GM19452 (cell line): Measurements from ENCODE around the gene LRRIQ1.

Source experiments
- ATAC-seq: cut with Tn5 transposase; IDR thresholded peaks from one replicate; pipeline ENCODE4 v1.9.1; 2021; ENCODE audit not compliant: unreplicated experiment

LRRIQ1 gene

DNA sequence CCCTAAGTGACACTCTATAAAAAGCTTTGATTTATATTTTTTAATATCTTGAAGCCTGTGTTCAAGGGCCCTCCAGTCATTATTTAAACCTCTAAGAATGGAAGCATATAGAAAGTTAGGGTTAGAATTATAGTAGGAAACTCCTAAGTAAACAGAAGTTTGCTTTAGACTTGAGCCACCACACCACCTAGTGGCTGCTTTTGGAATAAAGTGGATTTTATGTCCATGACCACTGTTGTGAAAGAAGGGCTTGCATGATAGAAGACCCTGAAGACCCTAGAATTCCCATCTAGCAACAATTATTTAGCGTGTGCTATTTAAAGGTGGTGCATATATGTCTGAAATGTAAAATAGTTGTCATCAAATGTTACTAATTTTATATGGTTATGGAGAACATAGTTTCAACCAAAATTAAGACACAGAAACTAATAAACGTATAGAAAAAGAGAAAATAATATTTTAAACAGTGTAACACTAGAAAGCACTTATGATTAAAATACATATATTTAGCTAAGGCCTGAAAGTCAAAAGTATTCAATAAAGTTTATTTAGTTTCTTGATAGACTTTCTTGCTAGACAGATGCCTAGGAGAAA, 21.3 kb downstream of the LRRIQ1 start:
- ATAC-seq = no peak

DNA sequence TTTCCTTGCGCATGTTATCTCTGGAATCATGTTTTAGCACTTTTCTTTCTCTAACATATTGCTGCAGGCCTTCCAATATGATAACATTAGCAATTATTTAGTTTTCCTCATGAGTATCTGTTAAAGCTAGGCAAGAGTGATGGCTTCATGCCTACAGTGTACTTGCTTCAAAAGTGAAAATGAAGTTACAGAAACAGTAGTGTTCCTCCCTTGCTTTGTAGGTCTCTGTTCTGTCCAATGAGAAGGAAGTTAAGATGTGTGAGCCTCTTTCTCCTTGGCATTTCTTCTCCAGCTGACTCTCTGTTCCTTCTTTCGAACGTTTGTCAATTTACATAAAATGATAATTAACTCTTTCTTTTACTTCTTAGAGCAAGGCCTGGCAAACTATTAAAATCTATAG, 22.2 kb downstream of the LRRIQ1 start:
- no peak for ATAC-seq

DNA sequence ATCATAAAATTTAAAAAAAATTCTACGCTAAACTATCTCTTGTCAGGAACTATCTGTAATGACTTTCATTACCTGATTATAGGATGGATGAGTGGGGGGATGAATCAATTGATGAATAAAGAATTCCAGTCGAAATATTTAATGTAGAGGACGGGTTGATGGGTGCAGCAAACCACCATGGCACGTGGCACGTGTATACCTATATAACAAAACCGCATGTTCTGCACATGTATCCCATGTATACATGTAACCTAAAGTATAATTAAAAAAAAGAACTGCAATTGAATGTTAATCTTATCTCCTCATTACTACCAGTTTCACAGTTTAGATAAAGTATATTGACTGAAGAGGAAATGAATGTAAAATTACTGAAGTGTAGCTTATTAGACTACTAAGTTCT, 23.4 kb downstream of the LRRIQ1 start:
- no peak for ATAC-seq

DNA sequence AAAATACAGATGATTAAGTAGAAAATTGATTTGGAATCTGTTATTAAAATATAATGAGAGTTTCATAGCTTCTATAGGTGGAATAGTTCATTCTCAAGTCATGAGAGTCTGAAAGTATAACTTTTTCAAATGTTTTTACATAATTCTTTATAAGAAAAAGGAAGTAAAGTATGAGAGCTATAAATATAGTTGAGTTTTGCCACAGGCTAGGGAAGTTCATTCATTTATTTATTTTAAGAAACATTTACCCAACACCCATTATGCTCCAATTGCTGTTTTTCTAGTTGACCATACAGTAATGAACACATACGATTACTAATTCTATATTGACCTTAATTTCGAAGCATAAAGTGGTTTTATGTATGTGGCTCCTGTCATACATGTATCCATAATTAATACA, 24.8 kb downstream of the LRRIQ1 start:
- no peak for ATAC-seq

DNA sequence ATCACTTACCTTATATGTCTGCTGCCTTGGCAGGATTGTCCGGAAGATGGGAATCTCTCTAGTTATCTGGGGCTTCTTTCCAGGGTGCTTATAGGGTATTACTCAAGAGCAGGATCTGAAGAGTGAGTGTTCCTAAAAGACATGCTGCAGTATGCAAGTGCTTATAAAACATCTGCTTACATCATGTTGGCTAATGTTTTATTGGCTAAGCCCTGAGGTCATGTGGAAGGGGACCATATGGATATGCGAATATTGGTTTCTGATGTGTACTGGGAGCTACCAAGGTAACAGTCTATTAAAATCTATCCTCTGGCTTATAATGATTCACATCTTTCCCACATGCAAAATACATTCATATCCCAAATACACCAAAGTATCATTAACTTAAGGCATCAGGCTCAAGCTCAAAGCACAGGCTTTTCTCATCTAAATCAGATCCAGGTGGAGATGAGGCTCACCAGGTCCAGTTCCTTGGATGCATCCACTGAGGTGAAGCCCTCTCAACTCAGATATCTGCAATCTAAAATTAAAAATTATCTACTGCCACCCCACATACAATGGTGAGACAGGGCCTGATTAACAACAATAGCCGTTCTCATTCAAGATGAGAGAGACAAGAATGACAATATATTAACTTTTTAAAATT, 29.8 kb downstream of the LRRIQ1 start:
- no peak for ATAC-seq

DNA sequence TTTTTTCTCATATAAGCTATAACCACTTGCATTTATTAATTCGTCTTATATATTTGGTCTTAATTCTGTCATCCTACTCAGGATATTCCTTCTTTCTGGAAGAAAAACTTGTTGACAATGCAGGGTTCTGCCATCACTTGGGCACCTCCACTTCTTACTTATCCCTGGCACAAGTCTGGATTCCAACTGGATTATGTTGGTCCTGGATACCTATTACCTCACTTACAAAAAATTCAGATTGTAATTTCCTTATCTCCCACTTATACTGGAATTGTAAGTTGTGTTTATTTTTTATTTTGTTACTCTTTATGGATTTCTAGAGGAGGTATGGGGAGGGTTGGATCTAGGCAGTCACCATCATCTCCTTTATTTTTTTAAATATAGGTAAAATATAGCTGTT, 36.7 kb downstream of the LRRIQ1 start:
- no peak for ATAC-seq

DNA sequence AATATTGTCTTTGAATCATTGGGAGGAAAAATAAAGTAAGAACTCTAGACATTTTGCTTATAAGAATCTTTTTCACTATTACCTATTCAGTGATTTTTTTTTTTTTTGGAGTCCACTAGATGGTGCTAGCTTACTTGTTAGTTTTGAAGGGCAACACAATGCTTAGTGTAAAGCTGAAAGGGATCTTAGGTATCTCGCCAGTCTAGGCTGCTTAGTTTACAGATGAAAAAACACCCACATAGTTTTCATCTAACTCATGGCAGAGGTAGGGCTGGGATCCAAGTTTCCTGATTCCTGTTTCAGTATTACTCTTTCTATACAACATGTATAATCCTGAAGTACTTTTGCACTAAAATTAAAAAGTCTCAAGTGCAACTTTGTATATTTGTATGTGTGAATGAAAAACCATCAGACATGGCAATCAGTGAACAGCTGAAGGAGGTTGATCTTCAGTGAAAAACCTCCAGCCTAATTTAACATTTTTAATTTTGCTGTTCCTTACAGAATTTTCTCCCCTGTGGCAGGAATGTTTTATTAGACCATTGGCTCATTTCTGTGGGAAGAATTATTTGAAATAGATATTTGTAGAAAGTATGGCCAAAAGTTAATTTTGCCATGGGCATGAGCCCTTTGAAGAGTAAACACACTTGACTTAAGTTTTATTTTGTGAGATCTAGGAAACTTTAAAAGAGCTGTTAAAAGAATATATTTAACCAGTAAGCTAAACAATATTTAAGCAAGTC, 40.7 kb downstream of the LRRIQ1 start:
- peak; percentile 66 for ATAC-seq

DNA sequence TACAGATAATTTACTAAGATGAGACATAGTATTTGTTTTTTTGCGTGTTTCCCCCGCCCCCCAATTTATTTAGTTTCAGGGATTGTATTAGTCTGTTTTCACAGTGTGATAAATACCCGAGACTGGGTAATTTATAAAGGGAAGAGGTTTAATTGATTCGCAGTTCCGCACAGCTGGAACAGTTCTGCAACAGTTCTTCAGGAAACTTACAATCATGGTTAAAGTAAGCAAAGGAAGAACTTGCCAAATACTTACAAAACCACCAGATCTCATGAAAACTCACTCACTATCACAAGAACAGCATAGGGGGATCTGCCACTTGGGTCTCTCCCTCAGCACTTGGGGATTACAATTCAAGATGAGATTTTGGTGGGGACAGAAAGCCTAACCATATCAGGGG, 48.9 kb downstream of the LRRIQ1 start:
- no peak for ATAC-seq

DNA sequence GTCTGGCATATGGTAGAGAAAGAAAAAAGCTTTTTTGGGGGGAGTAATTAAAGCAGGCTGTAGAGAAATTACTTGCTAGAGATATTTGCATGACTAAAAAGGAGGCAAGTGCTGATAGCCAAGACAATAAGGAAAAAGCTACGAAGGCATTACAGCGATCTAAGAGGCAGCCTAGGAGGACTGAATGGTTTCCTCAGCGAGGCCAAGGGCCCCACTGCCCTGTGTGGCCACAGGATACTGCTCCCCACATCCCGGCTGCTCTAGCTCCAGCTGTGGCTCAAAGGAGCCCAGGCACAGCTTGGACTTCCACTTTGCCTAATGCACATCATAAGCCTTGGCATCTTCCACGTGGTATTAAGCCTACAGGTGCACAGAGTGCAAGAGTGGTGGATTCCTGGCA, 53.6 kb downstream of the LRRIQ1 start:
- ATAC-seq = no peak

DNA sequence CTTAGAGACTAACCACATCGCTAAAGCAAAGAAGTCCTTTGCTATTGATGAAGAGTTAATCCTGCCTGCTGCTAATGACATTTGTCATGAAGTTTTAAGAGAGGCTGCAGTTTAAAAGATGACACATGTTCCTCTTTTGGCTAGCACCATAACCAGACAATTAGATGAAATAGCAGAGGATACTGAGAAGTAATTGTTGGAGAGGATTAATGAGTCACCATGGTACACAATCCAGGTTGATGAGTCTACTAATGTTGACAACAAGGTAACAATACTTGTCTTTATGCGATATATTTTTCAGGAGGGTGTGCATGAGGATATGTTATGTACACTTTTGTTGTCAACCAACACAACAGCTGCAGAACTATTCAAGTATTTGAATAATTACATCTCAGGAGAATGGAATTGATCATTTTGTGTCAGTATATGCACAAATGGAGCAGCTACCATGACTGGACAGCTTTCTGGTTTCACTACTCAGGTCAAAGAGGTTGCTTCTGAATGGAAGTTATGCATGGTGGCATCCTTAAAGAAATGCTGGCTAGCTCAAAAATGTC, 56.7 kb downstream of the LRRIQ1 start:
- ATAC-seq = no peak

DNA sequence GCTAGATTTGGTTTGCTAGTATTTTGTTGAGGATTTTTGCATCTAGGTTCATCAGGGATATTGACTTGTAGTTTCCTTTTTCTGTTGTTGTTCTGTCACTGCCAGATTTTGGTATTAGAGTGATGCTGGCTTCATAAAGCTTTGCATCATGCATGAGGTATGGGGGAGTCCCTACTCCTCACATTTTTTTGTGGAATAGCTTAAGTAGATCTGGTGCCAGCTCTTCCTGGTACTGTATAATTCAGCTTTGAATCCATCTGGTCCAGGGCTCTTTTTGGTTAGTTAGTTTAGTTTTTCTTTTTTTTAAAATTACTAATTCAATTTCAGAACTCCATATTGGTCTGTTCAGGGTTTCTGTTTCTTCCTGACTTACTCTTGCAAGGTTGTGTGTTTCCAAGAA, 59.4 kb downstream of the LRRIQ1 start:
- ATAC-seq = no peak

DNA sequence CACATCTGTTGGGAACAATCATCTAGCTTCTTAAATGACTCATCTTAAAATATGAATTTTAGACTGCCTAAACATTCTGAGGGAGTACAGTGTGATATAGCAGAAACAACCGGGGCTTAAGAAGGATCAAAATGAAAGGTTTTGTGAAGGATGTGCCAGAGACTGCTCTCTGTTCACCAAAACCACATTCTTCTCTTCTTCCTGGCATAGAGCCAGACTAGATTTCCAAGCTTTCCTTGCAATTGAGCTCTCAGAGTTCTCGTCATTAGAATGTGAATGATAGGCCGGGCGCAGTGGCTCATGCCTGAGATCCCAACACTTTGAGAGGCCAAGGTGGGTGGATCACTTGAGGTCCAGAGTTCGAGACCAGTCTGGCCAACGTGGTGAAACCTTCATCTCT, 94.5 kb downstream of the LRRIQ1 start:
- no peak for ATAC-seq

DNA sequence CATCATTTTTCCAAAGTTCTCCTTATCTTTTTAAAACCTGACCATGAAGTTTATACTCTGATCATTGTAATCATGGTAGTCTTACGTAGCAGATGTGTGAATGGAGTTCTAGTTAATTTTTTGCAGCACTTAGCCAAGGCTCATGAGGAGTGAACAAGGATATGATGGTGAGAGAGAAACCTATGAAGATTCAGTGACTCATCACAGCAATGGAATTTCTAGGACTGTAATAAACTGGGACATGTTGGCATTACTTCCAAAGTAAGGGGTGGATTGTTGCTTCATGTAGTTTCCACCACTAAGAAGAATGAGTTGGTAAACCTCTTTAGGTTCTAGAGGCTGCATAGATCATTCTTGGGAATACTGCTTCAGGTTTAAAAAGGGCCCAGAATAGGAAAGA, 102.7 kb downstream of the LRRIQ1 start:
- no peak for ATAC-seq

DNA sequence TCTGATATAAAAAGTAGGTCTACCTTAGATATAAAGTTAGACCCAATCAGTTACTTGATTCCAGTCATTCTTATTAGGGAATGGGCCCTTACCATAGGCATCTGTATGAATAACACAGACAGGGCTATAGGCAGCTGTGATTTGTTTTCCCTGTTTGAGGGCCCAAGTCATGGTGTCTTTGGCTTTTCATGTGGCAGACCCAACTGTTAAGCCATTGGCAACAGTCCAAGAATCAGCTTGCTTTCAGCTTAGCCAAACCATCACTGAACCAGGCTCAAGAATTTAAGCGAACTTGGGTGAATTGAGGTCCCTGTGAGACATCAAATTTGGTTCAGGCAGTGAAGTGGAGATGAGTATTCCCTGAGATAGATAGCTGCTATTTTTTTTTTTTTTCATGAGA, 111.2 kb downstream of the LRRIQ1 start:
- ATAC-seq = no peak

DNA sequence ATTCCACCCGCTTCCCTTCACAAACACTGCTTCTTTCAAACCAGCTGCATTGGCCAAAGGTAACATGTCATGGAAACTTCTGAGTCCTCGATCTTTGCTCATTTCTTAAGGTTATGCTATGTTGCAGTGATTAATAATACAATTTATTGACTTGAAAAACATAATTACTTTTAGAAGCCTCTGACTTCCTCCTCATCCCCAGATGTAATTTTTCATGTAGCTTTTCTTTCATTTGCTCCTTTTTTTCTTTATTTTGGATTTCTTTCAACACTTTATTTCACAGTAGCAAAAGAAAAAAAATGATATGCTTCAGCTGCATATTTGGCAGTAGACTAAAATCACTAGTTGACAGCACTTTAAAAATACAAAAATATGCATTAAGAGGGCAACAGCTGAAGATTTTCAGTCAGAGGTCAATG, 116.2 kb downstream of the LRRIQ1 start:
- ATAC-seq = no peak

DNA sequence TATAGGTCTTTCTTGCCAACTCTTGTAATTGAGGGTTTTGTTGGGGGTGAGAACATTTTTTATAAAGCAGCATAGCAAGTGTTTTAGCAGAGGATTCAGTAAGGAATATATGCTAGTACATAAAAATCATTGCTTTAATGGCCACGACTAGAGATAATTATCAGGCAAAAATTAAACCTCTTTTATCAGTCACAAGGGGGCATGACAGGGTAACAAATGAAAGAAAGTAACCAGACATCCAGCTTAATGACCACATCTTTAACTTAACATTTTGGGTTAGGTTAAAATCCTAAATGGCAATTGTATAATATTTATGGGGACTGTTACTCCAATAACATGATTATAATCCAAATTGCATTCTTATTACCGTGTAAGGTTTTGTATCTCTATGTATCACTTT, 119.6 kb downstream of the LRRIQ1 start:
- ATAC-seq = no peak

DNA sequence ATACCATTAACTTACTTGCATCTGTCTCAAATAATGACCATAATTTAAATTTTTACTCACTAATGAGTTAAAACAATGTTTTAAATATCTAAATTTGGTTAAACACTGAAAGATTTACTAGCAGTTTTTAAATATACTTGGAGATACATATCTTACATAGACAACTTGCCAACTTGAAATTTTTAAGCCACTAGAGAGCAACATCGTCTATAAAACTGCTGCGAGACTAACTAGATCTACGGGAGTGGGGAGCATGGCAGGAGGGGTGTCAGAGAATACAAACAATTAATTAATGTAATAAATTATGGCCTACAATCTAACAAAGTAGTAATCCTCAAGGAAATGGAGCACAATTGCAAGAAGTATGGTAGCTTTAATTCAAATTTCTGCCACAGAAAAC, 120.4 kb downstream of the LRRIQ1 start:
- no peak for ATAC-seq

DNA sequence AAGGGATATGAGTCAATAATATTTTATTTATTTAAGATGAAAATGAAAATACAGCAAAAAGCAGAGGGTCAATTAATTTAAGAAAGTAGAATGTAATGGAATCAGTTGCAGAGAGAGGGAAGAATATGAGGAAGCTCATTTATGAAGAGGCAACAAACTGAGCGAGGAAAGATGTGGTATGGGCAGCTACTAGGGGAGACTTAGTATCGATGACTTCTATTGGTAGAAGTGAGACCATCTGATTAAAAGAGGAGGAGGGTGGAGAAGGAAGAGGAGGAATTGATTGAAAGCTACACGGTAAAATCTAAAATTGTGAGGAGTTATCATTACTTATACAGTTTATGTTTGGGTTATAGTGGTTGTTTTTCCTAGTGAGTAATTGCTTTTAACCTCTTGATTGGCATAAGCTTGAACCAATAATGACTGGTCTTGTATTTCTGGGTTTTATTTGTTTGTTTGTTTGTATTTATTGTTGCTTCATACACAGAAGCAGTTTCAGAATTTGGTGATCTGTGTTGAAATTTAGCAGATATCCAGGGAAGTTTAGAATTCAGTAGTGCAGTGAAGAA, 121.0 kb downstream of the LRRIQ1 start:
- ATAC-seq = no peak

DNA sequence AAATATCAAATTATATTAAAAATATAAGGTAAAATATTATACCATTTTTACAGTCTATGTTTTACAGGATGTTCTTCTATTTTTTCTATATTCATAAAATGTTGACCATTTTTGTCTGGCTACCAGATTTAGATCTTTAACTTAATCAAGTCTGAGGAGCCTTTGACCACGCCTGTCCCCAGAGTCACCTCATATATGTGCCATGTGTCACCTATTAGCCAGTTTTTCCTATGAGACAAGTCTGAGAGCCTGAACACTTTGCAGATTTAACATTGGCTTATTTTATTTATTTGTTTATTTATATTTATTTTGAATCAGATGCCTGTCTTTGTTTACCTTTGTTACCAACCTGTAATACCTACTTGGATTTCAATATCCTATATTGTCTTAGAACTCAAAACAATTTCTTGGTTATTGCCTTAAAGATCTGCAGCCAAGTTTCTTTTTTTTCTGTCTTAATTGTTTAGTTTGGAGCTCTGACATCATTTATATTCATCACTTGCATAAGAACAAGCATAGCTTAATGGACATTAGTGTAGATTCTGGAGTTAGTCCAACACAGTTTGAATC, 127.7 kb downstream of the LRRIQ1 start:
- ATAC-seq = no peak

DNA sequence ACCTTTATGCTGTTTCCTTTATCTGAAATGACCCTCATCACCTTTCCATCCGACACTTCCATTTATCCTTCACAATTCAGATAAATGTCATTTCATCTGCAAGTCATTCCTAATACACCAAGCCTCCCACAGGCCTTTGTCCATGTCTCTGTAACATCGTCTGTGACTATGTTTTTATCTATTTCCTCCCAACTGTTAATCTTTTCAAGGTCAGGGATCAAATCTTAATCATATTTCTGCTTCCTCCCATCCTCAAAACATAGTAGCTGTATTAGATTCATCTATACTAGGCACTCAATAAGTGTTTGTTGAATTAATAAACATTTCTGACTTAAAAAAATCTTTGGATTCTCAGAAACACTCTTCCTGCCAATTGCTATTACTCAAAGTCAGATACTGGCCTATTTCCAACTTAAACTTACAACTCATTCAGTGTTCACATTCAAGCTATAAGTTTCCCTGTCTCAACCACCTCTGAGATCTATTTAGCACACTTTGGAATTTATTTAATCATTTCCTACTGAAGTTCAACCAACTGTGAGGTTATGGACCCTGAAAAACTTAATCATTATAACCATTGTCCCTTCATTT, 143.6 kb downstream of the LRRIQ1 start:
- ATAC-seq = no peak

DNA sequence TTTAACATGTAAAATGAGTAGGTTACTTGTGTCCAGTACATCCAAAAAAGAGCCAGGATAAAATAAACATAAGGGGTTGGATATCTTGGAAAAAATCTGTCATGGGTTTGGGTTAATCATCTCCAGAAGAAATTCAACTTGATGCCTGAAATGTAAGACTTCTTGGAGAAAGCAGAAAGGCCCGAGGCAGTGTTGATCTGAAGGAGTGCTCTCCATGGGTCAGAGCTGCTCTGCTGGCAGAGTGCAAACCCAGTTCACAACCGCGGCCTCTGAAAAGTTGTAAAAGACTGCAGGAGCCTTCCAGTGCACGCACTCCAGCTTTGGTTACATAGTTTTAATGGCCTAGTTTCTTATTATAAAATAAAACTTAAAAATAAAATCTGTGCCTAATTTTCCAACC, 146.5 kb downstream of the LRRIQ1 start:
- ATAC-seq = no peak
